T-helper 22 cell (primary cell): ENCODE measurements around the gene JAZF1.

Experiments used
- DNase-seq: peaks from one replicate; pipeline ENCODE4 v3.0.0-alpha.2; 2020; ENCODE audit warnings: low read depth

JAZF1 gene

DNA sequence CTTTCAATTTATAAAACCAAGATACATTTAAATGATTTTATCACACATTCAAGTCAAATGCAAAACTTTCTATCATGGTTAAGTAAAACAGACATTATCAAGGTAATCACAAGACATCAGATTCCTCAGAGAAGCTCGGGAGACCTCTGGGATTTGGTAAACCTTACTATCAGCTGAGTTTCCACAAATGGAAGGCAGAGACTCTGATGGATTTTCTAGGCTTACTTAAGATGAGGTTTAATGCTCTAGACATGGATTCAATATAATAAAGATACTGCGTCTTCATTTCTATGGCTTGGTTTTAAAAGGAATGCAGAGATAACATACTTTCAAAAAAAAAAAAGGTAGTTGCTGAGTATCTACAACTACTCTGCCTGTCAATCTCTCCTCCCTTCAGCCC lies 171.7 kb downstream of the JAZF1 start:
- no peak for DNase-seq

DNA sequence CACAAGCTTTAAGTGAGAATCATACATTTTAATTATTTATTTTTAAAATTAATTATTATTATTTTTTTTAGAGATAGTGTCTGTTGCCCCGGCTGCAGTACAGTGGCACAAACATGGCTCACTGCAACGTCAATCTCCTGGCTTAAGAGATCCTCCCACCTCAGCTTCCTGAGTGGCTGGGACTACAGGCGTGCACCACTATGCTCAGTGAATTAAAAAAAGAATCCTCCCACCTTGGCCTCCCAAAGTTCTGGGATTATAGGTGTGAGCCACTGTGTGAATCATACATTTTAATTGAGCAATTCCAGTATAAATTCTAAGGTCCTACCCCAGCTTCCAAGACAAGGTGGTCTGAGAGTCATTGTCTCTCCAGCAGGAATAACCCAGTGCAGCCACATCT lies 172.4 kb downstream of the JAZF1 start:
- DNase-seq = no peak

DNA sequence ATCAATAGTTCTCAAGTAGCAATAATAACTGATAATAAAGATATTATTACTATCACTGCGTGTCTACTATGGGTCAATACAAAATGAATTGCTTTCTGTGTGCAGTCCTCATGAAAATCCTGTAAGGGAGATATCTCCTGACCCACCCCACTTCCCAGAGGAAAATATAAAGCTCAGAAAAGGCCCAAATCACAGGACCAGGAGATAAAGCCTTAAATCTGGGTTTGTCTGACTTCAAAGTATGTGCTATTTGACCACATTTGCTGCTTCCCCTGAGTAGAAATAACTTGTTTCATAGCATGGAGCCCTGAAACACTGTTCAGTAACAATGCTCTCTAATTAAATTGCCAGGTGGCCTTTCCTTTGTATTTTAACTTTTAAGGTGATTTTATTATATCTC lies 174.1 kb downstream of the JAZF1 start:
- DNase-seq = no peak

- no peak for DNase-seq
Observed at GRCh38 chr7:28005847-28006231, 174.8 kb downstream of the JAZF1 start.

DNA sequence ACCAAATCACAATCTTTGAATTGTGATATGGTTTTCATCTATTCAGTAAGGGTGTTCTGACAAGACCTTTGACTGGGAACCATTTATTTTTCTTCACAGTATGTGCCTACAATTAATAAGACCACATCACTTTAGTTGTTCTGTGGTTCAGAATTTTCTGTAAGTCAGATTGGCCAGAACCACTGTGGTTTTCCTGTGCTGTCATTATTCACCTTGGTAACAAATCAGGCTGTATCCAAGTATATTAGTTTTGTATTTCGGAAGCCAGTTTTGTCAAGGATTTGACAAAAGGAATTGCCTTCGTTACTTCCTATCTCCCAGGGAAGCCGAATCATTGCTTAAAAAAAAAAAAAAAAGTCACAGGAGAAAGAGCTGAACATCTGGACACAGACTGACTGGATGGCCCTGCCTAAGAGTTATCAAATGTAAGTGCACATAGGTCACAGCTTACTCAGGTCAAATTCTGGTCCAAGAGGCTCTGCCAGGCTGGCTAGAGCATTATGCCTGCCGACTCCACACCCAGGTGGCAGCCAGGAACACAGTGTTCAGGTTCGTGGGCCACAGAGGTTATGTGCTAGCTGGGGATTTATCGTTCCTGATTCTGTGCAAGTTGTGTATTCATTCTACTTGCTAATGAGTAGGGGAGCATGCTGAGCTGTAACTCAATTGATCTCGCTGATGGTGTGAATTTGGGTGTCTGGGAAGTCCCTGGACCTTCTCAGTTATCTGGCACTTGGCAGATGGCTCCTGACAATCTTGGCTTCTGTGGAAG lies 175.3 kb downstream of the JAZF1 start:
- no peak for DNase-seq

- no peak for DNase-seq
Observed at GRCh38 chr7:28003408-28003807, 177.2 kb downstream of the JAZF1 start.

GRCh38 chr7:28002638-28003037 lies 178.0 kb downstream of the JAZF1 start:
- no peak for DNase-seq

DNA sequence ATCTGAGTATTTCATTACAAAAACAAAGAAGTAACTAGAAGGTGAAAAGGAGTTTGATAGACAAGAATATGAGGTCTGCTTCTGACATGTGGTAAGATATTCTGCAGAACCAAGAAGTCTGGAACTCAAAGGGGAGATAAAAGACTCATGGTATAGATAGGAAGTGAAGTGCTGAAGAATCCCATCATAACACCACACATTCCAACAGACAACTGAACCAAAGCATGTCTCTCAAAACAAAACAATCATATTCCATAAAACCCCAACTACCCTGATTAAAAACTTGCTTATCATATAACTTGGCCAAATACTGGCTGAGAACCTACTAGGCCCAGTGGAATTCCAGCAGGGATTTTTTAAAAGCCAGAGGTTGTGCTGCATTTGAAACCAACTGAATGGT lies 178.7 kb downstream of the JAZF1 start:
- DNase-seq = no peak

- DNase-seq = no peak
Observed at GRCh38 chr7:27999829-28000228, 180.8 kb downstream of the JAZF1 start.

DNA sequence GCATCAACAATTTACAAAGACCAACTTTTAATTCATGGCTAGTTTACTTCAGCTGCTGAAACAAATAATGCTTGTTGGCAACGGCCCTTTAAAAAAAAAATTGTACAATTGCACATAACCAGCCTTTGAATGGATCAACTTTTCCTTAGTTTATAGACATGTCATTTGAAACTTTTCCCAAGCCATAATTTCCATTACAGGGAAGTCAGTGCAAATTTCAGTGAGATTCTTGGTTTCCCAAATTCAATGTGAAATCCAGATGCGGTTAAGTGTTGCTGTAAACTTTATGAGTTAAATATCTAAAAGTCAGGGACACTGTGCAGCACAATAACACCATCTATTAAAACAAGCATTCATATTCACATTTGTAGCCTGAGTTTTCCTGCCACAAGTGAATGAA lies 182.2 kb downstream of the JAZF1 start:
- no peak for DNase-seq

DNA sequence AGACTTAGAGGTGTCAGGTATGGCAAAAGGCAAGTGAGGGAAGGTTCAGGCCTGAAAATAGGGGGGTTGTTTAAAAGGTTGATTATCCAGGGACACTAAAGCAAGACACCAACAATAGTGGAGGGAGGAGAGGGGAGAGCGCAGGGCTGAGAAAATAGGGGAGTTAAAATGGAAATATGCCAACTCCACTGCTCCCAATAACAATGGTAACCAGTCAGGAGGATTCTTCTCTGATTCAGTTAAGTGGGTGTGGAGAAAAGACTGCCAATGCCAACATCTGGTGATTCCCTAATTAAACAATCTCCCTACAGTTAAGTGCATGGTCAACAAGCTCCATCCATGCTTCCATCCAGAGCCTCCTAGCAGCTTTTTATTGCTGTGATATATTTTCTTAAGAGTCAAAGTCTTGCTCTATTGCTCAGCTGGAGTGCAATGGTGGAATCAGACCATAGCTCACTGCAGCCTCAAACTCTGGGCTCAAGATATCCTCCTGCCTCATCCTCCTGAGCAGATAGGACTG lies 183.3 kb downstream of the JAZF1 start:
- DNase-seq = no peak

GRCh38 chr7:27996141-27996540 lies 184.5 kb downstream of the JAZF1 start:
- no peak for DNase-seq

GRCh38 chr7:27995228-27995627 lies 185.4 kb downstream of the JAZF1 start:
- DNase-seq = no peak

DNA sequence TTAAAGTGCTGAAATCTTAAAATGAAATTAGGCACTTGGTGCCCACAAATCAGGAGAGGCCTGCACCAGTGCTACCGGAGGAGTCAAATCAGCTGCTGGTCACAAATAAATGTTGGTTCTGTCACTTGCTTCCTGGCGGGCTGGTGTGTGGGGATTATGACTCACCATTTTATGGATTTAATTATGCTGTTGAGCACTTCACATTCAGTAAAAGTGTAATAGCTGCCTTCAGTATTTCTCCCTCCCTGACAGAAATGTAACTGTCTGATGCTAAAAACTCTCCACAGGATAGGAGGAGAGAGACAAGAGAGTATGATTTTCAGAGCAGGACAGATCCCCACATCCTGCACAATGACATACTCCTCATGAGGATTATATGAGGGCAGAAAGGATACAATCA lies 186.0 kb downstream of the JAZF1 start:
- DNase-seq = no peak

GRCh38 chr7:27992755-27993493 lies 187.7 kb downstream of the JAZF1 start:
- DNase-seq = no peak

DNA sequence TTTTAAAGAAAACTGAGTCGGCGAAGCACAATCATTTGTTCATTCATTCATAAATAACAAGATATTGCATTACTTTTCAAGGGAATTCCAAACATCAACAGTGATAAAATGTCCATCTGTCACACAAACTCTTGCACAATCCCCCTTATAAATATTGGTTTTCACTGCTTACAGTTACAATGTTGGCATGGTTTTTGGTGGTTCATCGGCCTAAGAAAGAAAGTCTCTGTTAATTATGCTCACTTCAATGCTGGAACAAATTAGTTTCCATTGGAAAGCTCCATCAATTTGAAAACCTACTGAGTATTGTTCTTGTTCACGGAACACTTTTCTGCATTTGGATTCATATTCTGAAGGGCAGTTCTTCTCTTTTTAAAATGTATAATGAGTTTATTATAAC lies 188.5 kb downstream of the JAZF1 start:
- DNase-seq = no peak

DNA sequence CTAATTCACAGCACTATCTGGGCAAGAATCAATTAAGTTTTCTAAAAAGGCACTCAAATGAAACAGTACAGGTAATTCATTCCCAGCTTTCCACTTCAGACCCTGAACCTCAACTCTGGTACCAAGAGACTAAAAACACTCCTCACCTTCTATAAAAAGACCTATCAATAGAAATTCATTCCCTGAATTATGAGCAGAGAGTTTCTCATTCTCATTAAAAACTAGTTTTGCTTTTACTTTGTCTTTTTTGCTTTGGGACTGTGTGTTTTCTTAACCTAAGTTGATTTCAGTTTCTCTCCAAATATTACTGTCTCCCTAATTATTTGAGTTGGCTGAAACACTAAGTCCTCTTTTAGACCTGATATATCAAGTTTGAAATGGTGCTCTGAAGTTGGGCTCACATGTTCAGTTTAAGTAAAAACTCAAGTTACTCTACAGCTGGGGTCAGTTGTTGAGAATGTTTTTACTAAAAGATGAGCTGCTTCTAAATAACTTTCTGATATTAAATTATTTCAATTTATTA lies 189.5 kb downstream of the JAZF1 start:
- DNase-seq = no peak

DNA sequence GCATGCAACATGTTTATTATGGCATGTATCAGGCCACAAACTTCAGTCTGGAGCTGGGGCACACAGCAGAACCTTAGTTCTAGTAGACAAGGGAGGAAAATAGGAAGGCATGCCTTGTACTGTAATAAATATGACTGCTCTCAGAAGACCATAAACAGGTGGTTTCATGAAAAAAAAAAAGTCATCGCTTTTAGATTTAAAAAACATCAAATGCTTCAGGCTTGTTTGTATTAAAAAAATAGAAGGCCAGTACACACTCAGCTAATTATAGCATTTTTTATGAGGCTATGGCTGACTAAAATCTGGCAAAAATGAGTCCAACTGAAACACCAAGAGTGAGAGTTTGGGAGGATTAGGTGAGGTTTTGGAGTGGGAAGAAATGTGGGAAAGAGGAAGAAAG lies 204.1 kb downstream of the JAZF1 start:
- no peak for DNase-seq

DNA sequence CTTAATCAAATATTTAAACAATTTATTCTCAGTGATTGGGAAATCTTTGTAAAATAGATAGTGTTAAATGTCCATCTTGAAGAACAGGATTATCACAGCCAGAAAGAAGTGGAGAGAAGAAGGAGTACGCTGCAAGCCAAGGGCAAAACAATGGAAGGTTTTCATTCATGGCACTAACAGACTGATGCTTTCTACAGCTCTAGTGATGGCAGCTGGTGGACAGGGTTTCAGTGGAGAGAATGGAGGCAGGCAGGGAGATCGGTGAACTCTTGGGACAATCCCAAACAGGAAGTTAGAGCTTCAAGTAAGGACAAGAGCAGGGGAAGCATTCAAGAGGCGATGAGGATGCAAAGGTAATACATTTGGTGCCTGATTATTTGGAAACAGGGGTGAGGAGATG lies 207.0 kb downstream of the JAZF1 start:
- DNase-seq = no peak

- no peak for DNase-seq
Observed at GRCh38 chr7:27972276-27972675, 208.3 kb downstream of the JAZF1 start.

DNA sequence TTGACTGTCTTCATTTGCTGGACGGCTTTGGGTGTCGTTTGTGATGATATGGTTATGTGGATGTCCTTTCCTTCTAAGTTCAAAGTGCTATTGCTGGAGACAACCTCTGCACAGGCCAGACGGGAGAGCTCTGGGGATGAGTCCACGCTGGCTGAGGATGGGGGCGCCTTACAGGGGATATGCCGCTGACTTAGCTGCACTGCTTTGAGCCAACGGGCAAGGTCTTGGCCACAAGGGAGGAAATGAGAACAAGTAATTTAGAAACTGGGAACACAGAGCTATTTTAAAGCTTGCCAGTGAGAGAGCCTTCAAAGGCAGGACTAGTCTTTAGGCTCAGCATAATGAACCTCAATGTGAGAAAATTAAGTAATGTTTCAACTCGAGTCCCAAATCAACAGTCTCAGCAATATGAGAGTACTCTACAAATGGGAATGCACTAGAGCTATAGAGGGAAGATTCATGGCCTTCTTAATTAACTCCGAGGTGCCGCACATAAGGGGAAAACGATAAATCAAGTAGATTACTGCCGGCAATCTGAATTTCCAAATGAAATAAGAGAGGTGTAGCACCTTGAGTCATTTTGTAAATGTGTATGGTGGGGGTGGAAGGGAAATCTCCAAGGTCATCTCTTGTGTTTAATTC lies 209.3 kb downstream of the JAZF1 start:
- DNase-seq = no peak

- DNase-seq = no peak
Observed at GRCh38 chr7:27970350-27970749, 210.2 kb downstream of the JAZF1 start.

GRCh38 chr7:27969346-27969745 lies 211.2 kb downstream of the JAZF1 start:
- no peak for DNase-seq
